ENCODE measurements around the gene SCO2. TPM values are rescaled to one million over a fixed set of nuclear protein-coding genes. Genes with fewer than 3 reads are reported as not detected.

SCO2 gene
- total RNA-seq, 1 experiment from 2014 or later, result 1.1 TPM

DNA sequence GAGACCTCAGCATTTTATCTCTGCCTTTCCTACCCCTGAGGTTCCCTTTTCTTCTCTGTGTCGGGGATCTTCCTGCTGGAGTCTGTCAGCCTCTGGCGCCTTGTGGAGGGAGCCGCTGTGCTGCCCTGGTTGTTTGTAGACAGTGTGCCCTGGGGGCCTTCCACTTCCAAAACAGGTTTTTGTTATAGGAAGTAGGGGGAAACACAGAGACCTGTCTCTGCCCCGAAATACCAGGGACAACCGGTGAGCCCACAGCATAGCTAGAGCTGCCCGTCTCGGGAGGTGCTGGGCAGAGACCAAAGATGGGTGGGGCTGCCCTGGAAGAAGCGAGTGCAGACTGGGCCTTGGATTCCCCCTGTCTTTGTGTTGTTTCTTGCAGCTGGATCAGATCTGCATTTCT, 9.3 kb downstream of the SCO2 start:
- Histone ChIP-seq H3K4me3 (ENCODE audit: low read length) (no peak overlapping the region), H3K27ac (ENCODE audit: low read length) (no peak overlapping the region), H3K79me2 (ENCODE audit: low read length) (peaks cover 43% of the 10 kb centered on the region), H3K27me3 (ENCODE audit: low read length) (no peaks in the 10 kb centered on the region), H2AFZ (ENCODE audit: low read length) (no peak overlapping the region), H3K4me1 (ENCODE audit: low read length) (no peaks in the 10 kb centered on the region), H3K9ac (ENCODE audit: low read length) (no peak overlapping the region), H3K36me3 (ENCODE audit: insufficient read depth, low read length) (peaks cover 6% of the 10 kb centered on the region; the same call in 1 of the 2 replicates), H3K9me3 (ENCODE audit: low read length) (no peaks in the 10 kb centered on the region), H4K20me1 (ENCODE audit: insufficient read depth, low read depth, low read length) (0 out of 2 replicates have a peak, but pooled peaks cover 2% of the 10 kb centered on the region), H3K9me2 (replicated peaks; ENCODE audit: insufficient read depth, low read length) (no peaks in the 10 kb centered on the region), H3K4me2 (ENCODE audit: low read depth, low read length, poor library complexity, severe bottlenecking) (no peak overlapping the region)
- no peak for DNase-seq

DNA sequence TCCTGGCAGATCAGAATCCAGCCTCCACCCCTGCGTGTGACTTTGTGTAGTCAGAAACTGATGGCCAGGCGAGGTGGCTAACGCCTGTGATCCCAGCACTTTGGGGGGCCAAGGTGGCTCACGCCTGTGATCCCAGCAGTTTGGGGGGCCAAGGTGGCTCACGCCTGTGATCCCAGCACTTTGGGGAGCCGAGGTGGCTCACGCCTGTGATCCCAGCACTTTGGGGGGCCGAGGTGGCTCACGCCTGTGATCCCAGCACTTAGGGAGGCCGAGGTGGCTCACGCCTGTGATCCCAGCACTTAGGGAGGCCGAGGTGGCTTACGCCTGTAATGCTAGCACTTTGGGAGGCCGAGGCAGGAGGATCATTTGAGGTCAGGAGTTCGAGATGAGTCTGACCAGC, 12.2 kb downstream of the SCO2 start:
- H3K9ac ChIP-seq (ENCODE audit: low read length), result no peak overlapping the region
- H3K4me2 ChIP-seq (ENCODE audit: low read depth, low read length, poor library complexity, severe bottlenecking), result no peak overlapping the region
- H3K9me3 ChIP-seq (ENCODE audit: low read length), result no peaks in the 10 kb centered on the region
- no peak overlapping the region for H3K27ac ChIP-seq (ENCODE audit: low read length)
- peaks cover 11% of the 10 kb centered on the region for H3K4me1 ChIP-seq (ENCODE audit: low read length)
- no peak overlapping the region for H3K4me3 ChIP-seq (ENCODE audit: low read length)
- peaks cover 3% of the 10 kb centered on the region; the same call in 1 of the 2 replicates for H3K36me3 ChIP-seq (ENCODE audit: insufficient read depth, low read length)
- no peaks in the 10 kb centered on the region for H3K9me2 ChIP-seq (replicated peaks; ENCODE audit: insufficient read depth, low read length)
- no peaks in the 10 kb centered on the region for H3K27me3 ChIP-seq (ENCODE audit: low read length)
- DNase-seq, result no peak
- H3K79me2 ChIP-seq (ENCODE audit: low read length), result peaks cover 68% of the 10 kb centered on the region
- no peak overlapping the region for H2AFZ ChIP-seq (ENCODE audit: low read length)
- 0 out of 2 replicates have a peak, but pooled peaks cover 2% of the 10 kb centered on the region for H4K20me1 ChIP-seq (ENCODE audit: insufficient read depth, low read depth, low read length)

DNA sequence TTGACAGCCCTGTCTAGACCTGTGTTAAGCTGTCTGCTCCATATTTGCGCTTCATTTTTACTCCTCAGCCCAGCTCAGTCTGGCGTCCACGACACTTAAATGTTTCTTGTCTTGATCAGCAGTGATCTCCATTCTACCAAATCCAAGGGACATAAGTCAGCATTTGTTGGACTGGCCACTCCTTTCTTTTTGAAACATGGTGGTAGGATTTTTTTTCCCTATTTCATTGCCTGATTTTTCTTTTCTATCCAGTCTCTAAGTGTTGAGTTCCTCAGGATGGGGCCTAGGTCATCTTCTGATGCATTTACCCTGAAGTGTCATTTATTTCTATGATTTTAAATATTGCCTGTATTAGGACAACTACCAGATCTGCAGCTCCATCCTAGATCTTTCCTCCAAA, 16.5 kb downstream of the SCO2 start:
- peaks cover 59% of the 10 kb centered on the region for H3K79me2 ChIP-seq (ENCODE audit: low read length)
- peak overlapping the region; percentile 94 for H3K4me3 ChIP-seq (ENCODE audit: low read length)
- no peak overlapping the region for H2AFZ ChIP-seq (ENCODE audit: low read length)
- no peaks in the 10 kb centered on the region for H3K9me3 ChIP-seq (ENCODE audit: low read length)
- 0 out of 2 replicates have a peak, but pooled peaks cover 3% of the 10 kb centered on the region for H4K20me1 ChIP-seq (ENCODE audit: insufficient read depth, low read depth, low read length)
- H3K27ac ChIP-seq (ENCODE audit: low read length), result 0 out of 2 replicates have a peak overlapping the region, but pooled peaks have one; percentile 4
- peaks cover 20% of the 10 kb centered on the region for H3K4me1 ChIP-seq (ENCODE audit: low read length)
- no peaks in the 10 kb centered on the region for H3K36me3 ChIP-seq (ENCODE audit: insufficient read depth, low read length)
- no peaks in the 10 kb centered on the region for H3K9me2 ChIP-seq (replicated peaks; ENCODE audit: insufficient read depth, low read length)
- peak overlapping the region; percentile 98 for H3K4me2 ChIP-seq (ENCODE audit: low read depth, low read length, poor library complexity, severe bottlenecking)
- peak overlapping the region; percentile 81 for H3K9ac ChIP-seq (ENCODE audit: low read length)
- DNase-seq, result peak; percentile 46
- H3K27me3 ChIP-seq (ENCODE audit: low read length), result no peaks in the 10 kb centered on the region

DNA sequence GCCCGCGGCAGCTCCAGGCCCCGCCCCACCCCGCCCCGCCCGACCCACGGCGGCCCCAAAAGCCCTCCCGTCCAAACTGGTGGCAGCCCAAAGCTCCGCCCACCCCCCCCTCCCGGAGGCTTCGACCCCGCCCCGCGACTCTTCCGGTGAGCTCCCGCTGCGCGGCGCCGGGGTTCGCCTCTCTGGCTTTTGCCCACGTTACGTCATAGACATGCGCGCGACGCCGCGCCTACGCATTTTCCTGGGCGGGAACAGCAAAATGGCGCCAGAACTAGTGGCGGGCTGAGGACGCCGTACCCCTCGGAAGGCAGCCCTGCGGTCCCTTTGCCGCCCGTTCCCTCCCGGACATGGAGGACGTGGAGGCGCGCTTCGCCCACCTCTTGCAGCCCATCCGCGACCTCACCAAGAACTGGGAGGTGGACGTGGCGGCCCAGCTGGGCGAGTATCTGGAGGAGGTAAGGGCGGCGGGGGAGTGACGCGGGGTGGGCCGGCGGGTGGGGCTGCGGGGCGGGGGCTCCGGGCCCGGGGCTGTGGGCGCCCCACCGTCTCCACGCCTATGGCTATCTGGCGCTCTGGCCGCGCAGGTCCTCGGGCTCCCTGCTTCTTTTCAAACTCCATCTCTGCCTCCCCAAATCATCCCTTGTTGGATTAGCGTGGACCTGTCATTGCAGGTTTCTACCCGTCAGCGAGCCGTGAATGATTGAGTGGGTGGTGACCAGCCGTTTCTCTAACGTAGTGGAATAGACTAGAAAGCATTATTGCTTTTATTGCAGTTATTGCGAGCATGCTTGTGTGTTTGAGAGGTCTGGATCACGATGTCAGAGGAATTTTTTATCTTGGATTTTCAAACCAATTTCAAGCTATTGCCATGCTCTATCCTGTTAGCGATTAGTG, 17.2 kb downstream of the SCO2 start, which contains the start of gene NCAPH2:
NCAPH2 (plus strand) TSS at position 234 of the 894 bp plus-strand sequence; CDS start at position 348, 114 bp downstream.
- Histone ChIP-seq H3K9me2 (replicated peaks; ENCODE audit: insufficient read depth, low read length) (no peaks in the 10 kb centered on the region), H3K79me2 (ENCODE audit: low read length) (peaks cover 53% of the 10 kb centered on the region), H2AFZ (ENCODE audit: low read length) (peak within 1 kb of the TSS; percentile 93; the same call in 1 of the 2 replicates)

DNA sequence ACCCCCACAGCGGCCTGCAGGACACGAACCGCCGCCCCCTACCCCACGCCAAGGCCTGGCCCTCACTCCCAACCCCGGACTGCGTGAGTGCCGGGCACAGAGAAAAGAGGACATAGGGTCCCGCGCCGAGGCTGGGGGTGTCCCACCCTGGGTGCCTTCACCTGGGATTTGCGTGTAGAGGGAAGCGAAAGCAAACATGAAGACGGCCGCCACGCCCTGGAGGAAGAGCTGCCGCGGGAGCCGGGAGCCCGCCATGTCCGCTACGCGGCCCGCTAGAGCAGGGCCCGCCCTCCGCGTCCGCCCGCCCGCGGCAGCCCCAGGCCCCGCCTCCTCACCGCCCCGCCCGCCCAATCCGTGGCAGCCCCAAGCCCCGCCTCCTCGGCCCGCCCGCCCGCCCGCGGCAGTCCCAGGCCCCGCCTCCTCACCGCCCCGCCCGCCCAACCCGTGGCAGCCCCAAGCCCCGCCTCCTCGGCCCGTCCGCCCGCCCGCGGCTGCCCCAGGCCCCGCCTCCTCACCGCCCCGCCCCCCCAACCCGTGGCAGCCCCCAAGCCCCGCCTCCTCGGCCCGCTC, 17.9 kb downstream of the SCO2 start, which contains the start of gene LMF2:
LMF2 (minus strand) TSS at position 282 of the 570 bp plus-strand sequence; CDS start at position 255, 27 bp downstream.
- Histone ChIP-seq H3K4me1 (ENCODE audit: low read length) (peaks cover 20% of the 10 kb centered on the region), H3K9me2 (replicated peaks; ENCODE audit: insufficient read depth, low read length) (no peaks in the 10 kb centered on the region), H2AFZ (ENCODE audit: low read length) (peak within 1 kb of the TSS; percentile 93; the same call in 1 of the 2 replicates), H3K27ac (ENCODE audit: low read length) (peak within 1 kb of the TSS; percentile 60; the same call in 1 of the 2 replicates), H3K4me2 (ENCODE audit: low read depth, low read length, poor library complexity, severe bottlenecking) (peak within 1 kb of the TSS; percentile 98), H3K36me3 (ENCODE audit: insufficient read depth, low read length) (no peaks in the 10 kb centered on the region), H3K4me3 (ENCODE audit: low read length) (peak within 1 kb of the TSS; percentile 94), H3K9me3 (ENCODE audit: low read length) (no peaks in the 10 kb centered on the region), H3K79me2 (ENCODE audit: low read length) (peaks cover 46% of the 10 kb centered on the region), H3K27me3 (ENCODE audit: low read length) (no peaks in the 10 kb centered on the region), H4K20me1 (ENCODE audit: insufficient read depth, low read depth, low read length) (0 out of 2 replicates have a peak, but pooled peaks cover 3% of the 10 kb centered on the region), H3K9ac (ENCODE audit: low read length) (peak within 1 kb of the TSS; percentile 100)
- no peak for DNase-seq

More for the DNA sequence above, 17.2 kb downstream of the SCO2 start, which contains the start of gene NCAPH2:
- peak within 1 kb of the TSS; percentile 100 for H3K9ac ChIP-seq (ENCODE audit: low read length)
- H3K4me2 ChIP-seq (ENCODE audit: low read depth, low read length, poor library complexity, severe bottlenecking), result peak within 1 kb of the TSS; percentile 98
- H3K4me3 ChIP-seq (ENCODE audit: low read length), result peak within 1 kb of the TSS; percentile 94
- H3K9me3 ChIP-seq (ENCODE audit: low read length), result no peaks in the 10 kb centered on the region
- H3K27me3 ChIP-seq (ENCODE audit: low read length), result no peaks in the 10 kb centered on the region
- DNase-seq, result peak; percentile 99
- peaks cover 20% of the 10 kb centered on the region for H3K4me1 ChIP-seq (ENCODE audit: low read length)
- H4K20me1 ChIP-seq (ENCODE audit: insufficient read depth, low read depth, low read length), result 0 out of 2 replicates have a peak, but pooled peaks cover 3% of the 10 kb centered on the region
- H3K27ac ChIP-seq (ENCODE audit: low read length), result peak within 1 kb of the TSS; percentile 60; the same call in 1 of the 2 replicates
- no peaks in the 10 kb centered on the region for H3K36me3 ChIP-seq (ENCODE audit: insufficient read depth, low read length)

DNA sequence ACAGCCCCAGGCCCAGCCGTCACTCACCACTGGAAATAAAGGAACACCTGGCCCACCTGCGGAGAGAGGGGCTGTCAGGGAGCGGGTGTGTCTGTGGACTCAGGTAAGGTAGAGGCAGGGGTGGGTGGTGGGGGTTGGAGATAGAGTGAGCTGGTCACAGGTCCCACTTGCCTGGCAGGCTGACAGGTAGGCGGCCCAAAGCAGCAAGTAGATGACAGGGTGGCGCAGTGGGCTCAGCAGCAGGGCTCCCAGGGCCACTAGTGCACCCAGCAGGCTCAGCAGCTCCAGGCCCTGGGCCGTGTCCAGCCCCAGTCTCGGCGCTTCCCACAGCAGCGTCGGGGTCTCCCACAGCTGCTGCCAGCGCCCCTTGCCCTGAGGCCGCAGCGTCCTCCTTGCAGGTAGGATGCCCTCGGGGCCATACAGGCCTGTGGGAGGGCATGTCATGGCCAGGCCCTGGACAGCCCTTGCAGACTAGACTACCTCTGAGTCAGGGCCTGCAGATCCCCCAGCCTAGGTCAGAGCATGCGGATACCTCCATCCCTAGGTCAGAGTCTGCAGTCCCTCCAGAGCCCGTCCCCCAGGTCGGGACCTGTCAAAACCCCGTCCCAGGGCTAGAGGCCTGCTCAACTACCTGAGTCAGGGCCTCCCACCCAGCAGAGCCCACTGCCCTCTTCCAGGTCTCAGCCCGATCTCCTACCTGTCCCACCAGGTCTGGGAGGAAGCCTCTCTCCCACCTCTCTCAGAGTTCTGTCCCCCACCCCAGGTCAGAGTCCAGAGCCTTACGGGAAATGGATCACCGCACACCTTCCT, 18.6 kb downstream of the SCO2 start:
- H3K36me3 ChIP-seq (ENCODE audit: insufficient read depth, low read length), result no peaks in the 10 kb centered on the region

DNA sequence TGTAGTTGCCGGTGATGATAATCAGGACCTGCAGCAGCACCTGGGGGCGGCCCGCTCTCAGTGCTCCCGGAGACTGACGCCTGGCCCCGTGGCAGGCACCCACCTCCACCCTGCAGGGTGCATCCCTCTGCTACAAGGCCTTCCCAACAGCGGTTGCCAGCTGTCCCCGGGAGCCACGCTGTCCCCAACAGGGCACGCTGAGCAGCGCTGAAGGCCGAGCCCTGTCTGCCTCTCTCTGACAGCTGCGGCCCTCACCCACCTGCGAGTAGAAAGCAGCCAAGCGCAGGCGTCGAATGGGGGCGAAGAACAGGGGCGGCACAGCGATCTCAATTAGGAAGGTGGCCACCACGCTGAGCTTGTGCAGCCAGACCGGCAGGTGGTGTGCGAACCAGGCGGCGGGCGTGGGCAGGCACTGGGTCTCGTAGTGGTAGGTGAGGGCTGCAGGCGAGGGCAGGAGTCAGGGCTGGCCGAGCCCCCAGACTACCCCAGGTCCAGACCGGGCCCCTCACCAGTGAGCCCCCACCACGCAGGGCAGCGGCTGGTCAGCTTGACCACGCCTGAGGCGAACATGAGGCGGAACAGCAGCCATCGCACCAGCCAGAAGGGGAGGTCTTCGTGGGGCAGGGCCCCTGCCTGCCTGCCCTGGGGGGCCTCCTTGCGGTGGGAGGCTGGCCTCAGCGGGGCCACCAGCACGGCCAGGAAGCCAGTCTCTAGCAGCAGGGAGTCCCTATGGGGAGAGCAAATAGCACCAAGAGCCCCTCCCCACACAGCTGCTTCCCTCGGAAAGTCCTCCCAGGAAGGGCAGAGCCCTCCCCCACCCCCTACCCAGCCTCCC, 19.4 kb downstream of the SCO2 start:
- H3K79me2 ChIP-seq (ENCODE audit: low read length), result peaks cover 39% of the 10 kb centered on the region
- no peak for DNase-seq
- H3K9ac ChIP-seq (ENCODE audit: low read length), result peak overlapping the region; percentile 100
- H3K4me2 ChIP-seq (ENCODE audit: low read depth, low read length, poor library complexity, severe bottlenecking), result peak overlapping the region; percentile 91
- peak overlapping the region; percentile 93 for H3K4me3 ChIP-seq (ENCODE audit: low read length)
- no peaks in the 10 kb centered on the region for H3K27me3 ChIP-seq (ENCODE audit: low read length)
- peaks cover 20% of the 10 kb centered on the region for H3K4me1 ChIP-seq (ENCODE audit: low read length)
- no peaks in the 10 kb centered on the region for H3K9me3 ChIP-seq (ENCODE audit: low read length)
- H3K27ac ChIP-seq (ENCODE audit: low read length), result no peak overlapping the region
- H4K20me1 ChIP-seq (ENCODE audit: insufficient read depth, low read depth, low read length), result 0 out of 2 replicates have a peak, but pooled peaks cover 3% of the 10 kb centered on the region
- no peaks in the 10 kb centered on the region for H3K9me2 ChIP-seq (replicated peaks; ENCODE audit: insufficient read depth, low read length)
- no peak overlapping the region for H2AFZ ChIP-seq (ENCODE audit: low read length)
- H3K36me3 ChIP-seq (ENCODE audit: insufficient read depth, low read length), result no peaks in the 10 kb centered on the region

More for the DNA sequence above, 18.6 kb downstream of the SCO2 start:
- H3K9me3 ChIP-seq (ENCODE audit: low read length), result no peaks in the 10 kb centered on the region
- 0 out of 2 replicates have a peak, but pooled peaks cover 3% of the 10 kb centered on the region for H4K20me1 ChIP-seq (ENCODE audit: insufficient read depth, low read depth, low read length)
- H3K79me2 ChIP-seq (ENCODE audit: low read length), result peaks cover 39% of the 10 kb centered on the region
- H3K27me3 ChIP-seq (ENCODE audit: low read length), result no peaks in the 10 kb centered on the region
- H3K4me3 ChIP-seq (ENCODE audit: low read length), result peak overlapping the region; percentile 93
- no peaks in the 10 kb centered on the region for H3K9me2 ChIP-seq (replicated peaks; ENCODE audit: insufficient read depth, low read length)
- peaks cover 20% of the 10 kb centered on the region for H3K4me1 ChIP-seq (ENCODE audit: low read length)
- peak overlapping the region; percentile 100 for H3K9ac ChIP-seq (ENCODE audit: low read length)
- H2AFZ ChIP-seq (ENCODE audit: low read length), result peak overlapping the region; percentile 93; the same call in 1 of the 2 replicates
- peak; percentile 55 for DNase-seq
- peak overlapping the region; percentile 91 for H3K4me2 ChIP-seq (ENCODE audit: low read depth, low read length, poor library complexity, severe bottlenecking)
- peak overlapping the region; percentile 60; the same call in 1 of the 2 replicates for H3K27ac ChIP-seq (ENCODE audit: low read length)

Data from Karpas-422 (cell line).